ENCODE data around the gene KRT7. TPM values are rescaled to one million over a fixed set of nuclear protein-coding genes. Genes with fewer than 3 reads are reported as not detected.

KRT7 gene
- total and polyA plus RNA-seq, 2 experiments from 2014 or later, result 11.0 to 17.4 TPM

DNA sequence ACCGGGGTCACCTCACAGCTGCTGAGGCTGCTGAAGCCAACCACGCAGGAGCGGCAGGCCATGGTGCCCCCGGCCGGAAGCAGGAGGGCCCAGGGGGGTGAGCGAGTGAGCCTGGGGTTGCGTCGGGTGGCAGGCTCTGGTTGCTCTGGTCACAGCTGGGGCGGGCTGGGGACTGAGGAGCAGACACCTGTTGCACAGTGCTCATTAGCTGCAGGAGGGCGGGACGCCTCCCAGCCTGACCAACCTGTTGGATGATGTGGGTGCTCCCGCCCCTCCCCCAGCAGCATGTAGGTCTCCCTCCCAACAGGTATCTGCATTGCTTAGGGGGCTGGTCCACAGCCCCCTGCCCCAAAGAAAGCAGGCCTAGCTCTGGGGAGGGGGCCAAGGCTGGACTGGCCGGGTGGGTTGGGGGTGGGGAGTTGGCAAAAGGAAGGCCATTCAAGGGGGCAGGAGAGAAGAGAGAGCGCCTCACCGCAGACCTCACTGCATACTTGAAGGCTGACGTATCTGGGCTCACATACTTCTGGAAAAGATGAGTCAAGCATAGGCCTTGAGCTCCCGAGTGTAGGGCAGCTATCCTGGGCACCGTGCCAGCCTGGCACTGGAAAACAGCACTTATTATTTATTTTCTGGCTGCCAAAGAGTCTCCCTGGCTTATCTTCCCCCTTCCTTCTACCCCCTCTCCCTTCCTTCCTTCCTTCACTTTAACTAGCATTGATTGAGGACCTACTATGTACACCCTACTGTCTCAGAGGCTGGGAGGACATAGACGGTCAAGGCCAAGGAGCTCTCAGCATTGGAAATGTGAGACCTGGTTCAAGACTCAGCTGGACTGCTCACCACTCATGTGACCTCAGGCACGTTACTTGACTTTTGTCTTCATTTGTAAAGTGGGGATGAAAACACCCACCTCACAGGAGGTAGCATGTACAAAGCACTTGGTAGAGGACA lies 40.9 kb upstream of the KRT7 start, which contains the start of gene KRT80:
Gene KRT80, minus strand, starts transcription at position 174 of the 951 bp plus-strand sequence. Its CDS starts 112 bp downstream, at position 62.
- peak within 1 kb of the TSS; percentile 20 for H3K9ac ChIP-seq
- H3K4me2 ChIP-seq (ENCODE audit: unreplicated experiment), result peak within 1 kb of the TSS; percentile 59
- H3K79me2 ChIP-seq (ENCODE audit: insufficient read depth), result no peaks in the 10 kb centered on the region
- peaks cover 59% of the 10 kb centered on the region for H3K4me1 ChIP-seq (ENCODE audit: insufficient read depth)
- TF ChIP-seq EZH2 (IDR thresholded peaks at IDR 0.05; ENCODE audit: insufficient read depth, poor library complexity, severe bottlenecking) (no peak), EZH2phosphoT487 (IDR thresholded peaks at IDR 0.05; ENCODE audit: insufficient read depth, low read depth) (no peak)
- H3K9me3 ChIP-seq (ENCODE audit: low read depth), result no peaks in the 10 kb centered on the region
- H3K4me3 ChIP-seq, result no peak within 1 kb of the TSS
- no peaks in the 10 kb centered on the region for H3K27me3 ChIP-seq (replicated peaks; ENCODE audit: insufficient read depth)
- H3K36me3 ChIP-seq (ENCODE audit: low read depth), result no peaks in the 10 kb centered on the region
- H3K27ac ChIP-seq, result peak within 1 kb of the TSS; percentile 67
- DNase-seq, result peak; percentile 99
- H3F3A ChIP-seq (ENCODE audit: insufficient read depth), result 0 out of 2 replicates have a peak, but pooled peaks cover under 1% of the 10 kb centered on the region
- 48 to 58% methylated on average over 16 to 20 of the region's 20 CpGs for WGBS, 2 experiments (ENCODE audit: low coverage in 1 of 2, low lambda C conversion rate in 2 of 2, missing lambda C conversion rate in 2 of 2)
- H3K9me2 ChIP-seq (ENCODE audit: insufficient read depth), result no peaks in the 10 kb centered on the region
- in situ Hi-C loops (cut with MboI), result no loop called here
- no peaks in the 10 kb centered on the region for H4K20me1 ChIP-seq (ENCODE audit: insufficient read depth)
- no peak within 1 kb of the TSS for H2AFZ ChIP-seq

DNA sequence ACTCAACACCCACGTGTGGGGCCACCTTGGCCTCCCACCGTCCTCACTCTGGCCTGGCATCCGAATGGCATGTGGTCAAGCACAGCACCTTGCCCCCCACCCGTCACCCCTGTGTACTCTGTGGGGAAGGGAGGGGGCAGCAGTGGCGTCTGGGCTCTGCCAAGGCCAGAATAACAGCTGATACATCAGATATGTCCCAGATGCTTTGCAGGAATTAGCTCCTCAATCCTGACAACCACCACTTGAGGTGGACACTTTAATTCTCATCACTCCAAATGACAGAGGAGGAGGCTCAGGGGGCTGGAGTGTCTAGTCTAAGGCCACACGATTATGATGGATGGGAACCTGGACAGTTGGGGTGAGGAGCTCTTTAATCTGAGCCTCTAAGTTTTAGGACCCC lies 39.5 kb upstream of the KRT7 start:
- in situ Hi-C loops (cut with MboI), result no loop called here
- Histone ChIP-seq H3K4me2 (ENCODE audit: unreplicated experiment) (no peak overlapping the region), H3K36me3 (ENCODE audit: low read depth) (no peaks in the 10 kb centered on the region), H3F3A (ENCODE audit: insufficient read depth) (no peaks in the 10 kb centered on the region), H3K9me3 (ENCODE audit: low read depth) (no peaks in the 10 kb centered on the region), H4K20me1 (ENCODE audit: insufficient read depth) (no peaks in the 10 kb centered on the region), H3K9me2 (ENCODE audit: insufficient read depth) (no peaks in the 10 kb centered on the region), H3K27ac (no peak overlapping the region), H3K4me1 (ENCODE audit: insufficient read depth) (peaks cover 68% of the 10 kb centered on the region), H3K9ac (no peak overlapping the region), H3K79me2 (ENCODE audit: insufficient read depth) (no peaks in the 10 kb centered on the region), H3K27me3 (replicated peaks; ENCODE audit: insufficient read depth) (no peaks in the 10 kb centered on the region), H2AFZ (no peak overlapping the region), H3K4me3 (no peak overlapping the region)
- TF ChIP-seq EZH2phosphoT487 (IDR thresholded peaks at IDR 0.05; ENCODE audit: insufficient read depth, low read depth) (no peak), EZH2 (IDR thresholded peaks at IDR 0.05; ENCODE audit: insufficient read depth, poor library complexity, severe bottlenecking) (no peak)
- WGBS, 2 experiments (ENCODE audit: low coverage in 1 of 2, low lambda C conversion rate in 2 of 2, missing lambda C conversion rate in 2 of 2), result 96% methylated on average over 5 of the region's 6 CpGs
- no peak for DNase-seq

DNA sequence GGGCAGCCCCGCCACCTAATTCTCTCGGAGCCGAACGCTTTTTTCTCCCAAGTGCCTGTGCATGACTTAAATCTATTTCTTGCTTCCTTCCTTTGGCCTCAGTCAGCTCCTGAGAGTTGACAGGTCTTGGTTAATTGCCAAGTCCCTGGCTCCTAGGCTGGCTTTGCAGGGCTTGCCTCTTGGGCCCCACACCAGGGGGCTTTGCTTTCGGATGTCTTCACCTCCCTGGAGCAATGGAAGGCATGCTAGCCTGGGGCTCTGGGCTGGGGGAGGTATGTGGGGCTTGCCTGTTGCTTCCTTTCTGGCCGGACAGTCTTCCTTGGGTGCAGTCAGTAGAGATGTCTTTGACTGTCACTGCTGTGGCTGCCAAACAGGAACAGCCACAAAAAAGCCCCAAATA lies 39.1 kb upstream of the KRT7 start:
- Histone ChIP-seq H3K27me3 (replicated peaks; ENCODE audit: insufficient read depth) (no peaks in the 10 kb centered on the region), H3K27ac (no peak overlapping the region), H3K4me1 (ENCODE audit: insufficient read depth) (peaks cover 70% of the 10 kb centered on the region), H3K9ac (no peak overlapping the region), H3F3A (ENCODE audit: insufficient read depth) (no peaks in the 10 kb centered on the region), H3K4me2 (ENCODE audit: unreplicated experiment) (no peak overlapping the region), H3K36me3 (ENCODE audit: low read depth) (no peaks in the 10 kb centered on the region), H3K9me2 (ENCODE audit: insufficient read depth) (no peaks in the 10 kb centered on the region), H3K79me2 (ENCODE audit: insufficient read depth) (no peaks in the 10 kb centered on the region), H3K4me3 (no peak overlapping the region), H2AFZ (no peak overlapping the region), H4K20me1 (ENCODE audit: insufficient read depth) (no peaks in the 10 kb centered on the region), H3K9me3 (ENCODE audit: low read depth) (no peaks in the 10 kb centered on the region)
- no peak for DNase-seq
- no peak for TF ChIP-seq EZH2phosphoT487 (IDR thresholded peaks at IDR 0.05; ENCODE audit: insufficient read depth, low read depth)
- no peak for TF ChIP-seq EZH2 (IDR thresholded peaks at IDR 0.05; ENCODE audit: insufficient read depth, poor library complexity, severe bottlenecking)
- 94 to 97% methylated on average over 6 of the region's 6 CpGs for WGBS, 2 experiments (ENCODE audit: low coverage in 1 of 2, low lambda C conversion rate in 2 of 2, missing lambda C conversion rate in 2 of 2)
- in situ Hi-C loops (cut with MboI), result no loop called here

DNA sequence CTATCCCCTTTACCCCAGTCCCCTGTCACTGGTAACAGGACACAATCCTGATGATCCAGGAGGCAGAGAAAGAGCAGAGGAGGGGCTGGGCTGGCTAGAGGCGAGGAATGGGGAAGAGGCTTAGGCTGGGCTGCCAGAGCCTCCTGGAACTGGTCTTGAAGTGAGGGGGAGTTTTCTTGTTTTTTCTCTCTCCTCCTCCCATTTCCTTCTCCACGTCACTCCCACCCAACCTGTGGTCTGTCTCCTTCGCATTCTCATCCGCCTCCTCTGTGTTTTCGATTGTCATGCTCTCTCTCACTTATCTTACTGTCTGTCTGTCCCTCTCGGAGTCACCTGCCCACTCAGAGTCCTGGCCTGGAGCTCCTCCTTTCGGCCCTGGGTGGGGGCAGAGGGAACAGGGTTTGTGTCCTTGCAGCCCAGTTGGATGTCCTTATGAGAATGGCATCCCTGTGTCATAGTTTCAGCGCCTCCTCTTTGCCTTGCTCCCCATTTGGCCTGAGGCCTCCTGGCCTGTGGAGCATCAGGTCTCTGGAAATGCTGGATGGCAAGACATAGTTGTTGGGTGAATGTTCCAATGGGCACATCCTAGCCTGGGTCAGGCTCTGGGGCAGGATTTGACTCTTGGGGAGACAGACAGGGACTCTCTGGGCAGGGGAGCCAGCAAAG lies 37.8 kb upstream of the KRT7 start:
- no peak for DNase-seq
- 86 to 91% methylated on average over 8 of the region's 8 CpGs for WGBS, 2 experiments (ENCODE audit: low coverage in 1 of 2, low lambda C conversion rate in 2 of 2, missing lambda C conversion rate in 2 of 2)
- Histone ChIP-seq H3K9ac (no peak overlapping the region), H3F3A (ENCODE audit: insufficient read depth) (no peaks in the 10 kb centered on the region), H3K4me2 (ENCODE audit: unreplicated experiment) (no peak overlapping the region), H2AFZ (no peak overlapping the region), H3K27ac (no peak overlapping the region), H4K20me1 (ENCODE audit: insufficient read depth) (no peaks in the 10 kb centered on the region), H3K4me3 (no peak overlapping the region), H3K27me3 (replicated peaks; ENCODE audit: insufficient read depth) (no peaks in the 10 kb centered on the region), H3K36me3 (ENCODE audit: low read depth) (no peaks in the 10 kb centered on the region), H3K4me1 (ENCODE audit: insufficient read depth) (peaks cover 57% of the 10 kb centered on the region), H3K9me3 (ENCODE audit: low read depth) (no peaks in the 10 kb centered on the region), H3K9me2 (ENCODE audit: insufficient read depth) (no peaks in the 10 kb centered on the region), H3K79me2 (ENCODE audit: insufficient read depth) (no peaks in the 10 kb centered on the region)
- no peak for TF ChIP-seq EZH2phosphoT487 (IDR thresholded peaks at IDR 0.05; ENCODE audit: insufficient read depth, low read depth)
- TF ChIP-seq EZH2 (IDR thresholded peaks at IDR 0.05; ENCODE audit: insufficient read depth, poor library complexity, severe bottlenecking), result no peak
- in situ Hi-C loops (cut with MboI), result no loop called here

Data from GM23248 (cell line).